ENCODE results near the gene PPM1B. TPM values are rescaled to one million over a fixed set of nuclear protein-coding genes. Genes with fewer than 3 reads are reported as not detected.

Gene PPM1B
- total and polyA plus RNA-seq, 2 of the 13 experiments (the other 11 are each of a cell fraction or from before 2014, with no cell fraction given): 24.4 to 25.0 TPM

DNA sequence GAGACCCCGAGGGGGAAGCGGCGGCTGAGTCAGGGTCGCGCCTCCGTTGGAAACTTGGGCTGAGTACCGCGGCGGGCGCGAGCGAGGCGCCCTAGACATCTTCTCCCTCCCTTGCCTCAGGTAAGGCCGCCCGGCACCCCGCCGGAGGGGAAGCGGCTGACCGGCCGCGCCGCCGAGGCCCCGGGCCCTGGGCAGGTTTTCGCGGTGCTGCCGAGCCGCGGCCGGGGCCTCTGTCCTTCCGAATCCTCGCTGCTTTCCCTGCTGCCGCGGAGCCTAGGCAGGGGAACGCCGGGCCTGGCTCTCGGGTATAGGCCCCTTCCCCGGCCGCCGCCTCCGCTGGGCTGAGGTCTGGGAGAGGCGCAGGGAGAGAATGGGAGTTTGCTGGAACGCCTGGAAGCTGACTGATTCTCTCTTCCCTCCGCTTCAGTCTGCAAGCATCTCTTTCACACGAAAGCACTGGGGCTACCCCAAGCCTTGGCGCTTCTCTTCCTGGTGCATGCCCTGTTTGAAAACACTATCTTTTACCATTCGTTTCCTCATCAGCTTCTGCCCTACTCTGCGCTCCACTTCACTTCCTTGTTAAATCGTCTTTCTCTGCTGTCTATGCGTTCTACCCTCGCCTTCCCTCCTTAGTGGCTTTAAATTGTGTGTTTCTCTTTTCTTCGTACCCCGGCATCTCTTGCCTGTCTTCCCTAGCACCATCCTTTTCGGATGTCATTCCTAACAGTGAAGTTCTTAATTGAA is 652 bp downstream of the PPM1B start (continued):
- TF ChIP-seq, protein P1, sequence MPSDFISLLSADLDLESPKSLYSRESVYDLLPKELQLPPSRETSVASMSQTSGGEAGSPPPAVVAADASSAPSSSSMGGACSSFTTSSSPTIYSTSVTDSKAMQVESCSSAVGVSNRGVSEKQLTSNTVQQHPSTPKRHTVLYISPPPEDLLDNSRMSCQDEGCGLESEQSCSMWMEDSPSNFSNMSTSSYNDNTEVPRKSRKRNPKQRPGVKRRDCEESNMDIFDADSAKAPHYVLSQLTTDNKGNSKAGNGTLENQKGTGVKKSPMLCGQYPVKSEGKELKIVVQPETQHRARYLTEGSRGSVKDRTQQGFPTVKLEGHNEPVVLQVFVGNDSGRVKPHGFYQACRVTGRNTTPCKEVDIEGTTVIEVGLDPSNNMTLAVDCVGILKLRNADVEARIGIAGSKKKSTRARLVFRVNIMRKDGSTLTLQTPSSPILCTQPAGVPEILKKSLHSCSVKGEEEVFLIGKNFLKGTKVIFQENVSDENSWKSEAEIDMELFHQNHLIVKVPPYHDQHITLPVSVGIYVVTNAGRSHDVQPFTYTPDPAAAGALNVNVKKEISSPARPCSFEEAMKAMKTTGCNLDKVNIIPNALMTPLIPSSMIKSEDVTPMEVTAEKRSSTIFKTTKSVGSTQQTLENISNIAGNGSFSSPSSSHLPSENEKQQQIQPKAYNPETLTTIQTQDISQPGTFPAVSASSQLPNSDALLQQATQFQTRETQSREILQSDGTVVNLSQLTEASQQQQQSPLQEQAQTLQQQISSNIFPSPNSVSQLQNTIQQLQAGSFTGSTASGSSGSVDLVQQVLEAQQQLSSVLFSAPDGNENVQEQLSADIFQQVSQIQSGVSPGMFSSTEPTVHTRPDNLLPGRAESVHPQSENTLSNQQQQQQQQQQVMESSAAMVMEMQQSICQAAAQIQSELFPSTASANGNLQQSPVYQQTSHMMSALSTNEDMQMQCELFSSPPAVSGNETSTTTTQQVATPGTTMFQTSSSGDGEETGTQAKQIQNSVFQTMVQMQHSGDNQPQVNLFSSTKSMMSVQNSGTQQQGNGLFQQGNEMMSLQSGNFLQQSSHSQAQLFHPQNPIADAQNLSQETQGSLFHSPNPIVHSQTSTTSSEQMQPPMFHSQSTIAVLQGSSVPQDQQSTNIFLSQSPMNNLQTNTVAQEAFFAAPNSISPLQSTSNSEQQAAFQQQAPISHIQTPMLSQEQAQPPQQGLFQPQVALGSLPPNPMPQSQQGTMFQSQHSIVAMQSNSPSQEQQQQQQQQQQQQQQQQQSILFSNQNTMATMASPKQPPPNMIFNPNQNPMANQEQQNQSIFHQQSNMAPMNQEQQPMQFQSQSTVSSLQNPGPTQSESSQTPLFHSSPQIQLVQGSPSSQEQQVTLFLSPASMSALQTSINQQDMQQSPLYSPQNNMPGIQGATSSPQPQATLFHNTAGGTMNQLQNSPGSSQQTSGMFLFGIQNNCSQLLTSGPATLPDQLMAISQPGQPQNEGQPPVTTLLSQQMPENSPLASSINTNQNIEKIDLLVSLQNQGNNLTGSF (CRISPR knock-in tag; IDR thresholded peaks at IDR 0.05): peak; percentile 75
- TF ChIP-seq GATAD1 (CRISPR knock-in tag; IDR thresholded peaks at IDR 0.05): no peak
- TF ChIP-seq ZNF788 (CRISPR knock-in tag; IDR thresholded peaks at IDR 0.05; ENCODE audit: borderline replicate concordance): peak; percentile 1; the same call in 1 of the 2 replicates
- TF ChIP-seq SMARCE1 (IDR thresholded peaks at IDR 0.05; ENCODE audit: borderline replicate concordance): no peak
- TF ChIP-seq, protein P2, sequence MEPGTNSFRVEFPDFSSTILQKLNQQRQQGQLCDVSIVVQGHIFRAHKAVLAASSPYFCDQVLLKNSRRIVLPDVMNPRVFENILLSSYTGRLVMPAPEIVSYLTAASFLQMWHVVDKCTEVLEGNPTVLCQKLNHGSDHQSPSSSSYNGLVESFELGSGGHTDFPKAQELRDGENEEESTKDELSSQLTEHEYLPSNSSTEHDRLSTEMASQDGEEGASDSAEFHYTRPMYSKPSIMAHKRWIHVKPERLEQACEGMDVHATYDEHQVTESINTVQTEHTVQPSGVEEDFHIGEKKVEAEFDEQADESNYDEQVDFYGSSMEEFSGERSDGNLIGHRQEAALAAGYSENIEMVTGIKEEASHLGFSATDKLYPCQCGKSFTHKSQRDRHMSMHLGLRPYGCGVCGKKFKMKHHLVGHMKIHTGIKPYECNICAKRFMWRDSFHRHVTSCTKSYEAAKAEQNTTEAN (CRISPR knock-in tag; conservative IDR thresholded peaks at IDR 0.05): 0 out of 2 replicates have a peak, but pooled peaks have one; percentile 11
- TF ChIP-seq NR3C1 (CRISPR knock-in tag; IDR thresholded peaks at IDR 0.05): no peak
- no peak for TF ChIP-seq DPF2 (CRISPR knock-in tag; IDR thresholded peaks at IDR 0.05; ENCODE audit: borderline replicate concordance, low read depth)
- TF ChIP-seq ZFP90 (CRISPR knock-in tag; IDR thresholded peaks at IDR 0.05; ENCODE audit: borderline replicate concordance): peak; percentile 25; the same call in 1 of the 2 replicates
- TF ChIP-seq ZBTB38 (CRISPR knock-in tag; IDR thresholded peaks at IDR 0.05): no peak
- no peak for TF ChIP-seq CBFB (CRISPR knock-in tag; IDR thresholded peaks at IDR 0.05)
- TF ChIP-seq HCFC1 (IDR thresholded peaks at IDR 0.05; ENCODE audit: low read depth, low read length): no peak
- no peak for TF ChIP-seq SOX13 (IDR thresholded peaks at IDR 0.05)
- 0 out of 4 replicates have a peak, but pooled peaks of 1 of the 2 experiments have one; percentile 8 for TF ChIP-seq SOX13 (CRISPR knock-in tag; conservative IDR thresholded peaks at IDR 0.05 in 1 of 2, IDR thresholded peaks at IDR 0.05 in 1 of 2)
- TF ChIP-seq ARNTL (CRISPR knock-in tag; IDR thresholded peaks at IDR 0.05): no peak
- 0 out of 2 replicates have a peak, but pooled peaks have one; percentile 0 for TF ChIP-seq ZNF83 (CRISPR knock-in tag; IDR thresholded peaks at IDR 0.05; ENCODE audit: borderline replicate concordance)
- peak; percentile 78; the same call in 1 of the 2 replicates for TF ChIP-seq ATF7-NPFF (CRISPR knock-in tag; IDR thresholded peaks at IDR 0.05; ENCODE audit: low read depth)
- TF ChIP-seq MTA3 (CRISPR knock-in tag; IDR thresholded peaks at IDR 0.05): no peak
- TF ChIP-seq, protein P3, sequence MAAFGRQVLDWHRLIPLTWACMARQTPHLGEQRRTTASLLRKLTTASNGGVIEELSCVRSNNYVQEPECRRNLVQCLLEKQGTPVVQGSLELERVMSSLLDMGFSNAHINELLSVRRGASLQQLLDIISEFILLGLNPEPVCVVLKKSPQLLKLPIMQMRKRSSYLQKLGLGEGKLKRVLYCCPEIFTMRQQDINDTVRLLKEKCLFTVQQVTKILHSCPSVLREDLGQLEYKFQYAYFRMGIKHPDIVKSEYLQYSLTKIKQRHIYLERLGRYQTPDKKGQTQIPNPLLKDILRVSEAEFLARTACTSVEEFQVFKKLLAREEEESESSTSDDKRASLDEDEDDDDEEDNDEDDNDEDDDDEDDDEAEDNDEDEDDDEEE (CRISPR knock-in tag; IDR thresholded peaks at IDR 0.05): peak; percentile 61; the same call in 1 of the 2 replicates
- TF ChIP-seq, protein P4, sequence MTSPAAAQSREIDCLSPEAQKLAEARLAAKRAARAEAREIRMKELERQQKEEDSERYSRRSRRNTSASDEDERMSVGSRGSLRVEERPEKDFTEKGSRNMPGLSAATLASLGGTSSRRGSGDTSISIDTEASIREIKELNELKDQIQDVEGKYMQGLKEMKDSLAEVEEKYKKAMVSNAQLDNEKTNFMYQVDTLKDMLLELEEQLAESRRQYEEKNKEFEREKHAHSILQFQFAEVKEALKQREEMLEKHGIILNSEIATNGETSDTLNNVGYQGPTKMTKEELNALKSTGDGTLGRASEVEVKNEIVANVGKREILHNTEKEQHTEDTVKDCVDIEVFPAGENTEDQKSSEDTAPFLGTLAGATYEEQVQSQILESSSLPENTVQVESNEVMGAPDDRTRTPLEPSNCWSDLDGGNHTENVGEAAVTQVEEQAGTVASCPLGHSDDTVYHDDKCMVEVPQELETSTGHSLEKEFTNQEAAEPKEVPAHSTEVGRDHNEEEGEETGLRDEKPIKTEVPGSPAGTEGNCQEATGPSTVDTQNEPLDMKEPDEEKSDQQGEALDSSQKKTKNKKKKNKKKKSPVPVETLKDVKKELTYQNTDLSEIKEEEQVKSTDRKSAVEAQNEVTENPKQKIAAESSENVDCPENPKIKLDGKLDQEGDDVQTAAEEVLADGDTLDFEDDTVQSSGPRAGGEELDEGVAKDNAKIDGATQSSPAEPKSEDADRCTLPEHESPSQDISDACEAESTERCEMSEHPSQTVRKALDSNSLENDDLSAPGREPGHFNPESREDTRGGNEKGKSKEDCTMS (CRISPR knock-in tag; conservative IDR thresholded peaks at IDR 0.05): no peak
- TF ChIP-seq HDAC2 (CRISPR knock-in tag; IDR thresholded peaks at IDR 0.05): 0 out of 2 replicates have a peak, but pooled peaks have one; percentile 25
